Activated T-helper 2 cell treated with anti-CD3 and anti-CD28 coated beads, Interferon-gamma antibody, Interleukin-2, Interleukin-4, amounts not matched to agents 10 μg/mL and 5 μg/mL and 100 μg/mL, durations not matched to agents 14 hours and 24 hours and 36 hours (primary cell): Measurements from ENCODE around the gene HES1. TPM values are rescaled to one million over a fixed set of nuclear protein-coding genes. Genes with fewer than 3 reads are reported as not detected.

ENCODE experiments used
- DNase-seq: peaks from one replicate; pipeline ENCODE4 v3.0.0; 2021; ENCODE audit warnings: low spot score
- H3K27ac Mint-ChIP-seq: one replicate; pipeline ENCODE4 v1.8.0; 2021; ENCODE audit warnings: mixed read lengths
- H3K27me3 Mint-ChIP-seq: one replicate; pipeline ENCODE4 v1.8.0; 2021; ENCODE audit warnings: low read depth, mixed read lengths
- H3K36me3 Mint-ChIP-seq: one replicate; pipeline ENCODE4 v1.8.0; 2021; ENCODE audit warnings: low read depth, mixed read lengths
- H3K4me1 Mint-ChIP-seq: one replicate; pipeline ENCODE4 v1.8.0; 2021; ENCODE audit warnings: low read depth, mixed read lengths
- H3K4me3 Mint-ChIP-seq: one replicate; pipeline ENCODE4 v1.8.0; 2021; ENCODE audit warnings: low read depth, mild to moderate bottlenecking, moderate library complexity, mixed read lengths
- H3K9me3 Mint-ChIP-seq: one replicate; pipeline ENCODE4 v1.8.0; 2021; ENCODE audit warnings: mixed read lengths
- intact Hi-C: fragments of 100-400 bp; cut with micrococcal nuclease; formaldehyde crosslinking; loops from one replicate; pipeline ENCODE4 v1.15.1; 2023
- total RNA-seq: library from RNA; stranded (reverse); gene quantifications from 2 replicates; pipeline ENCODE4 v1.2.3, GENCODE V29; 2022

The HES1 gene
- total RNA-seq, 1 donor from 2014 or later = 0.37 TPM

DNA sequence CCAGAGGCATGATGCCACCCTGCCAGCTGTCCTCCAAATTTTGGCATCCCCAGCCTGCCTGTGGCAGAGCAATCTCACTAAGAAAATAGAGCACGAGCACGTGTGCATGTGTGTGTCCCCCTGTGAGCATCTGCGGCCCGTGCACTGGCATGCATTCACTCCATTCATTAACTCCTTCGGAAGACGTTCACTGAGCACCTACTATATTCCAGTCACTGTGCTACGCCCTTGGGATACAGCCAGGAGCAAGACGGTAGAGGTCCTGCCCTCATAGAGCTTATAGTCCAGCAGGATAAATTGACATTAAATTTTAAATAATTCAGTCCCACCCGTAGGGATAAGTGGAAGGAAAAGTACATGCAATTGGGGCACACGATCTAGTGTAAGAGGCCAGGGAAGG is 40.0 kb upstream of the HES1 start:
- H3K27ac Mint-ChIP-seq = no peak overlapping the region
- no peak for DNase-seq
- no peak overlapping the region for H3K4me3 Mint-ChIP-seq
- H3K27me3 Mint-ChIP-seq = peaks cover 7% of the 10 kb centered on the region
- no peaks in the 10 kb centered on the region for H3K36me3 Mint-ChIP-seq
- peaks cover 11% of the 10 kb centered on the region for H3K4me1 Mint-ChIP-seq
- no peaks in the 10 kb centered on the region for H3K9me3 Mint-ChIP-seq
- intact Hi-C loops = no loop called here

DNA sequence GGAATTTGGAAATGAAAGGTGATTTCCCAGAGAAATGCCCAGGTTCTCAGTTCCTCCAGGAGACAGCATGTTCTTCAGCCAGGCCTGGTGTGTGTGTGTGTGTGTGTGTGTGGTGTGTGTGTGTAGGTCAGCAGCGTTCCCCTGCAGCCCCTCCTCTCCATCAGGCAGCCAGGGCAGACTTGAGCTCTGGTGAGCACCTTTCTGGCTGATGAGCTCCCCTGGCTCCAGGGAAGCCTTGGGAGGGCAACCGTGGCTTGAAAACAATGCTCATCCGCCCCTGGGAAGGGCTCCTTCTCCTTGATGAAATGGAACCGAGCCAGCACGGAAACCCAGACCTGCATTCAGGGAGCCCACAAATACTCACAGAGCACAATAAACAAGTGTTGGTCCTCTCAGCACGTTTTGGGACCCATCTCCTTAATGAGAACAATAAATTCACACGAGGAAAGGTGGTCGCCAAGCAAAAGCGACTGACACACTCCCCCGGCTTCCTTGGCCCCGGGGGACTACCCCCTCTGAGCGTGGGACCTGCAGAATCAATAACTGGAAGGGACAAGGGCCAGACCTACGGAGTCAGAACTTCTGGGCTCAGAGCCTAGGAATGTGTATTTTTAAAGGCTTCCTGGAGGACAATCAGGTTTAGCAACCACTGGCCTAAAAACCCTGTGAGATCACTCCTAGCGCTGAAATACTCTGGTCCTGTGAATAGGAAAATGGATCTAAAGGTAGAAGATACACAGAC is 38.6 kb upstream of the HES1 start:
- no peak overlapping the region for H3K4me3 Mint-ChIP-seq
- H3K4me1 Mint-ChIP-seq = peaks cover 11% of the 10 kb centered on the region
- no peak for DNase-seq
- peaks cover 12% of the 10 kb centered on the region for H3K27me3 Mint-ChIP-seq
- H3K9me3 Mint-ChIP-seq = no peaks in the 10 kb centered on the region
- intact Hi-C loops = no loop called here
- H3K27ac Mint-ChIP-seq = no peak overlapping the region
- H3K36me3 Mint-ChIP-seq = no peaks in the 10 kb centered on the region

DNA sequence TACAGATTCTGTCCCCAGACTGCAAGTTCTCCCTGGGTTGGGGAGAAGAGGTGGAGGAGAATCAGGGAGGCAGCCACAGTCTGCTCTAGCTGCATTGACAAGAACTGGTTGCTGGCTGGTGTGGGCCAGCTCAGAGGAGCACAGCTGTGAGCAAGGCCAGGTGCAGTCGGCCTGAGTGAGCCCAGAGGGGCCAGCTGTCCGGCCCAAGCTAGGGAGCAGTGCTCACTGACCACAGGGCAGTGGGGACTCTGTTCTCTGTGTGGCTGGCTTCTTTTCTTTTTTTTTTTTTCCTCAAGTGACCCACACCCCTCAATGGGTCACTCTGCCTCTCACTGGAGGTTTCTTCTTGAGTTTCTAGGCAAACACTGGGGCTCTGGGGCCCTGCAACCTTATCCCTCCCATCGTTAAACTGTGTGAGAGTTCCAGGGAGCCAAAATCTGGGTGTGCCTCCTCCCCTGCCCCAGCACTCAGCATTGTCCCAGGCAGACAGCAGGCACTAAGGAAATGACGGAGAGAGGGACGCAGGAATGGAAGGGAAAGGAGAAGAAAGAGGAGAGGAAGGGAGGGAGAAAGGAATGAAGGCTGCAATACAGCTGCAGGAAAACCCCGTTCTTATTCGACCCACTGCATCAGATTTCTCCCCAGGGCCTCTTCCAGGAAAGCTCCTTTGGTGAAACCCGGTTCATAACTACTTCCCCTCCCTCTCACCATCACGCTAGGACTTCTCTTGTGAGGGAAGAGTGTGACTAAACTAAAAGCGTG is 37.7 kb upstream of the HES1 start:
- intact Hi-C loops = no loop called here
- peaks cover 11% of the 10 kb centered on the region for H3K4me1 Mint-ChIP-seq
- no peak for DNase-seq
- no peak overlapping the region for H3K4me3 Mint-ChIP-seq
- no peak overlapping the region for H3K27ac Mint-ChIP-seq
- H3K36me3 Mint-ChIP-seq = no peaks in the 10 kb centered on the region
- peaks cover 17% of the 10 kb centered on the region for H3K27me3 Mint-ChIP-seq
- H3K9me3 Mint-ChIP-seq = no peaks in the 10 kb centered on the region

DNA sequence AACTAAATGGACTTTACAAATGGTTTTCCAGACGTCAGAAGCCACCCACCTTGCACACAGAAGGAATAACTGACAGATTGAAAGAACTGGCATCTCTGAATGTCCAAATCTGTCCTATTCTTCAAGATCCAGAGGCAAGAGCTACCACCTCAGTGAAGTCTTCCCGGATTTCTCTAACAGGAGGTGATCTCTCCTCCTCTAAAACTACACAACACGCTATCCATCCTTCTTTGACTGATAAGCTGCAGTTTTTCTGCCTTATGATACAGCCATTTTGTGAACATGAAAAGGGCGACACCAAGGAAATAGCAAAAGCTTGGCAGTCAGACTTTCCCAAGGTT is 37.1 kb upstream of the HES1 start:
- intact Hi-C loops = no loop called here
- H3K4me1 Mint-ChIP-seq = peaks cover 13% of the 10 kb centered on the region
- H3K27ac Mint-ChIP-seq = no peak overlapping the region
- peaks cover 21% of the 10 kb centered on the region for H3K27me3 Mint-ChIP-seq
- H3K4me3 Mint-ChIP-seq = no peak overlapping the region
- no peaks in the 10 kb centered on the region for H3K36me3 Mint-ChIP-seq
- no peaks in the 10 kb centered on the region for H3K9me3 Mint-ChIP-seq
- no peak for DNase-seq

DNA sequence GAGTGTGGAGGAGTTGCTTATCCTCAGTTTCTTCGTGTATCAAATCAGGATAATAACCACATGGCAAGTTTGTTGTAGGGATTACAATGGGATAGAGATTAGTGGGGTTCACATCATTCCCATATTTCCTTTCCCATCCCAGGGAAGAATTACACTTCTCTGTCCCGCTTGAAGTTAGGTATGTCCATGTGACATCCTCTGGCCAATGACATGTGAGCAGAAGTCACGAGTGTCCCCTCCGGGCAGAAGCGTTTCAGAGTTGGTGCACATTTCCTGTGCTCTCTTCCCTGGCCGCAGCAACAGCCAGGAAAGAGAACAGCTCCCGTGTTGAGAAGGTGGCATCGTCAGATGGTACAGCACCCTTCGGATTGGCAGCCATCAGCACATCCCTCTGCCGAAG is 36.7 kb upstream of the HES1 start:
- Mint-ChIP-seq H3K4me3 (no peak overlapping the region), H3K9me3 (no peaks in the 10 kb centered on the region), H3K36me3 (no peaks in the 10 kb centered on the region), H3K27me3 (peaks cover 24% of the 10 kb centered on the region), H3K4me1 (peaks cover 13% of the 10 kb centered on the region), H3K27ac (no peak overlapping the region)
- no peak for DNase-seq
- intact Hi-C loops = no loop called here

DNA sequence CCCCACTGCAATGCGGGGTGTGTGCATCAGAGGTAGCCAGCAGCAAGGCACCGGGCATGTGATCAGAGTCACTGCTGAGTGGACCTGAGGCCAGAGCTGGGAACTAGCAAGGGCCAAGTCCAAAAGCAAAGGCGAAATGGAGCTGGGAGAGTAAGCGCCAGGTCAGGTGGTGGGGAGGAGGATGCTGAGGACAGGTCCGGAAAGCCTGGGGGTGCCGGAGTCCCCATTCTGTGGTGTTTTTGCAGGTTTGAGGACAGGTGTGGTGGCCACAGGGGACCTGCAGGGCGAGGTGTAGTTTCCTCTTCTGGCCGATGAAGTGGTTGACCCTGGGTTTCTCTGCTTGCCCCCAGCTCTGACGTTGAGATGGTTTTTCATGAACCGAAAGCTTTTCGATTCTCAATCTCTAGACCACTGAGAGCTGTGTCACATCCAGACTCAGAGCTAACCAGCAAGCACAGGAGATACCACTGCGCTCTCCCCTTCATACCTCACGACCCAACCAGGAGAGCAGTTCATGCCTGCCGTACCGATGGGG is 35.0 kb upstream of the HES1 start:
- intact Hi-C loops = no loop called here
- Mint-ChIP-seq H3K27ac (no peak overlapping the region), H3K4me3 (no peak overlapping the region), H3K27me3 (peaks cover 33% of the 10 kb centered on the region), H3K4me1 (peaks cover 10% of the 10 kb centered on the region), H3K36me3 (no peaks in the 10 kb centered on the region), H3K9me3 (no peaks in the 10 kb centered on the region)
- DNase-seq = no peak

DNA sequence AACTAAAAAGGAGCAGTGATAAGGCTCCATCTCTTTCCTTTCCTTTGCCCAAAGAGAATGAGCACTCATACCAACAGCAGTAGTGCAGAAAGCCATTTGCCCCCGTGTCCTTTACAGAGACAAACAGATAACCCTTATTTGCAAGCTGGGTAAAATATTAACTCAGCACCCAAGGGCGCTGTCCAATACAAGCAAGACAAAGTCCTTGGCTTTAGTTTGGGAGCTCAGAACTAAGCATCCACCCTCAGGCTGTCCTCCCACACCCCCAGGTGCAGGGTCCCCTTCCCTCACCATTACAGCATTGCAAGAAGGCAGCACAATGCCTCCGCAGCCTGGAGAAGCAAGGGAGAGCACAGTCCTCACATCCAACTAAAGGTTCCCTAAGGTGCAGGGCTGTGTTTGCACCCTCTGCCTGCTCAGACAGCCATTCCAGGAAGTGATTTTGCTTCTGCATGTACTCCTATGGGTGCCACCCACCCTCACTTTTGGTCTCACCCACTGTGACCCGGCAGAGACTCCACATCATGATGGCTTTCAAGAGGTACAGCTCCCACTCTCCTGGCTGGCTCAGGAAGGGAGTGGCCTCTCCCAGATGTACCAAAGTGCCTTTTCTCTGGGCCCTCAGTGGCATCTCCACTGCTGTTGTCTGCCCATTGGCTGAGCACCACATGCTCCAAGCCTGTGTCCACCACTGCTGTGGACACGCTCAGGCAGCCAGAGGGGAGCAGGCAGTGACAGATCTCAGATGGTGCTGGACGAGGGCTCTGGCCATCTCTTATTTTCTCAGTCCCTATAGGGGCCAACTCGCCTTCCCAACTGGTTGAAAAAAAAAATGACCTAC is 34.1 kb upstream of the HES1 start:
- Mint-ChIP-seq H3K9me3 (no peaks in the 10 kb centered on the region), H3K27ac (no peak overlapping the region), H3K4me3 (no peak overlapping the region), H3K36me3 (no peaks in the 10 kb centered on the region), H3K4me1 (peaks cover 11% of the 10 kb centered on the region), H3K27me3 (peaks cover 38% of the 10 kb centered on the region)
- DNase-seq = no peak
- intact Hi-C loops = no loop called here

DNA sequence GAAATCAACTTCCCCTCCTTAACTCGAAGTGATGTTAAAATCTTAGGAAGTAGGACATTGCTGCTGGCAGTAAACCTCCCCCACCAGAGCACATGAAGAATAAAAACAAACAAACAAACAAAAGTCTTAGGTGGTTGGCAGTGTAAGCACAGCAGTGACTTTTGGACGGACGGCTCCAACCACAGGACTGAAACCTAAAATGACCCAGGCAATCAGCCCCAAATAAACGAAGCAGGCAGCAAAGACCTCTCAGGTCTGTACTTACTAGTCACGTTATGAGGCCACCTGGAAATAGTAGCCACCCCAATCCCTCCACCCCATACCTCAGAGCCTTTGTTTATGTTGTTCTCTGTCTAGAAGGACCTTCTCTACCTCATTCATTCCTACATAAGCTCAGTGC is 33.5 kb upstream of the HES1 start:
- Mint-ChIP-seq H3K4me1 (peaks cover 14% of the 10 kb centered on the region), H3K9me3 (no peaks in the 10 kb centered on the region), H3K36me3 (no peaks in the 10 kb centered on the region), H3K27me3 (peaks cover 38% of the 10 kb centered on the region), H3K27ac (no peak overlapping the region), H3K4me3 (no peak overlapping the region)
- intact Hi-C loops = no loop called here
- no peak for DNase-seq

DNA sequence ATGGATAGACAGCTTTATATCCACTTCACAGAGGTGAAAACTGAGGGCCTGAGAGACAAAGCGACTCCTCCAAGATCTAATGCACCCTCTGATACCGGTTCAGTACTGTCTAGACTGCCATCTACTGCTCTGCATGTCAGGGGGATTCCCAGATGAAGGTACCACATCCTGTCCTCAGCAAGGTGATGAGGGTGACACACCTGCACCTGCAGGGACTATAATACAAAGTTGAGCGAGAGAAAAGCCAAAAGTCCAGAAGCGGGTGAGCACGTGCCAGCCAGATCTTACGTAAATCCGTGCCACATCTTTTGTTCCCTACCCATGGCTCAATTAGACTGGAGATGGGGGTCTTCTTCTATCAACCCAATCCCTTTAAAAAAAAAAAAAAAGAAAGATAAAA is 32.4 kb upstream of the HES1 start:
- Mint-ChIP-seq H3K4me1 (peaks cover 10% of the 10 kb centered on the region), H3K9me3 (no peaks in the 10 kb centered on the region), H3K27ac (no peak overlapping the region), H3K4me3 (no peak overlapping the region), H3K27me3 (peaks cover 42% of the 10 kb centered on the region), H3K36me3 (no peaks in the 10 kb centered on the region)
- no peak for DNase-seq
- intact Hi-C loops = no loop called here

DNA sequence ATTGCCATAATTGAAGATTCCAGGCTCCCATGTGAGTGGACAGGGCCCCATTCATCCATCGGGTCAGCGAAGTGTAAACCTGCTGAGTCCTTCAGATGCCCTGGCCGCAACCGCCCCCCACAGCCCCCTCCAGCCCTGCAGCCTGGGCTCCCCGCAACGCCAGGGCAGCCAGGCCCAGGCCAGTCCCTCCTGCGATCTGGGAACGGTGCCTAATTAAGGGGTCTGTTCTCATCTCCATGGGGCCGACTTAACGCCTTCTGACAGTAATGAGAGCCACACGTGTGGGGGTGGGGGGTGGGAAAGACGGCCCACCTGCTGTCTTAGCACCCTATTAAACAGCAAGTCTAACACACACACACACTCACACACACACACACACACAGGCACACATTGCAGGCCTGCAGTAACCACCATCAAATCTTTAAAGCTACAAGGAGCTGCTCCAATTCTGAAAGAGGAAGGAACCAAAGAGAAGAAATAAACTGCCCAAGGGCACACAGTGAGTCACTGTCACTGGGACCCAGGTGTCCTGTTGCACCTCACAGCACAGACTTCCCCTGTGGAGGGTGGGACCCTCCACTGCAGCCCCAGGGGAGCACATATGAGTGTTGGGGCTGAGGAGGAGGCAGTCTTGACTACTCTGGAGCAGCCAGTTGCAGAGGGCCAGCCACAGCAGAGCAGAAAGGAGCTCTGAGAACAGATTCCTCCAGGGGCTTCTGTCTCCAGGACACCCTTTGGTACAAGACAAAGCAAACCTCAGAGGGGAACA is 31.8 kb upstream of the HES1 start:
- H3K4me3 Mint-ChIP-seq = no peak overlapping the region
- no peaks in the 10 kb centered on the region for H3K9me3 Mint-ChIP-seq
- peaks cover 45% of the 10 kb centered on the region for H3K27me3 Mint-ChIP-seq
- H3K27ac Mint-ChIP-seq = no peak overlapping the region
- intact Hi-C loops = no loop called here
- no peaks in the 10 kb centered on the region for H3K36me3 Mint-ChIP-seq
- peaks cover 7% of the 10 kb centered on the region for H3K4me1 Mint-ChIP-seq
- DNase-seq = no peak

DNA sequence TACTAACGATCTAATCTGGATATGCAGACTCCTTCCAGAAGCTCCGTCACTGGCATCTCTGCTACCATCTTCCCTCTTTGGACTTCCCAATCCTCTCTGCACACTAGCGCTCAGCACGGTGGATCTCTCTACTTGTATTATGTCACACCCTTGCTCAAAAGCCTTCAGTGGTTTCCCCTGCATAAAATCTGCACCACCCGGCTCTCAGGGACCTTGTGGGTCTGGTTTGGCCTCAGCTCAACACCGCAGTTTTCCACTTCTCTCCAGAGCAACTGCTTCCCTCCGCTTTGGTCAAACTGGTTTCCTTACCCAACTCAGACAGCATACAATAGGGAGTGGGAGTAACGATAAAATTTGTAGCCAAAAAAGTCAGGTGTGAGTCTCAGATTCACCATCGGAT is 30.7 kb upstream of the HES1 start:
- no peak overlapping the region for H3K27ac Mint-ChIP-seq
- no peak overlapping the region for H3K4me3 Mint-ChIP-seq
- intact Hi-C loops = no loop called here
- H3K9me3 Mint-ChIP-seq = no peaks in the 10 kb centered on the region
- no peaks in the 10 kb centered on the region for H3K36me3 Mint-ChIP-seq
- peaks cover 48% of the 10 kb centered on the region for H3K27me3 Mint-ChIP-seq
- H3K4me1 Mint-ChIP-seq = peaks cover 7% of the 10 kb centered on the region
- no peak for DNase-seq

DNA sequence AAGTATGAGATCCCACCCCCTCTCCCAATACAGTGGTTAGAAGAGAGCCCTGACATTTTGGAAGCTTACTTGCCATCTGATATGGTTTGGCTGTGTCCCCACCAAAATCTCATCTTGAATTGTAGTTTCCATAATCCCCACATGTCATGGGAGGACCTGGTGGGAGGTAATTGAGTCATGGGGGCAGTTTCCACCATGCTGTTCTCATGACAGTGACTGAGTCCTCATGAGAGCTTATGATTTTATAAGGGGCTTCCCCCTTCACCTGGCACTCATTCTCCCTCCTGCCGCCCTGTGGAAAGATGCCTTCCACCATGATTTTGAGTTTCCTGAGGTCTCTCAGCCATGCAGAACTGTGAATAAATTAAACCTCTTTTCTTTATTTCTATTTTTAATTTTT is 28.8 kb upstream of the HES1 start:
- peaks cover 7% of the 10 kb centered on the region for H3K4me1 Mint-ChIP-seq
- H3K27me3 Mint-ChIP-seq = peaks cover 40% of the 10 kb centered on the region
- no peak overlapping the region for H3K27ac Mint-ChIP-seq
- intact Hi-C loops = no loop called here
- no peak for DNase-seq
- H3K9me3 Mint-ChIP-seq = no peaks in the 10 kb centered on the region
- no peaks in the 10 kb centered on the region for H3K36me3 Mint-ChIP-seq
- no peak overlapping the region for H3K4me3 Mint-ChIP-seq
